Progenitor cell of endocrine pancreas (in vitro differentiated cells): Measurements from ENCODE around the gene NACC2. TPM values are rescaled to one million over a fixed set of nuclear protein-coding genes. Genes with fewer than 3 reads are reported as not detected.

Experiments
- DNase-seq: peaks from one replicate; pipeline ENCODE4 v3.0.0; 2021; ENCODE audit warnings: low spot score; ENCODE audit not compliant: unreplicated experiment
- H3K27ac Mint-ChIP-seq: 2 replicates; pipeline ENCODE4 v1.8.0; 2021; ENCODE audit warnings: mild to moderate bottlenecking, moderate library complexity, mixed read lengths
- H3K27me3 Mint-ChIP-seq: 2 replicates; pipeline ENCODE4 v1.8.0; 2021; ENCODE audit warnings: mixed read lengths
- H3K36me3 Mint-ChIP-seq: 2 replicates; pipeline ENCODE4 v1.8.0; 2022; ENCODE audit warnings: mixed read lengths; ENCODE audit not compliant: insufficient read depth
- H3K4me1 Mint-ChIP-seq: 2 replicates; pipeline ENCODE4 v1.8.0; 2021; ENCODE audit warnings: low read depth, mixed read lengths
- H3K4me3 Mint-ChIP-seq: 2 replicates; pipeline ENCODE4 v1.8.0; 2021; ENCODE audit warnings: low read depth, mild to moderate bottlenecking, moderate library complexity, mixed read lengths
- H3K9me3 Mint-ChIP-seq: 2 replicates; pipeline ENCODE4 v1.8.0; 2021; ENCODE audit warnings: low read depth, mixed read lengths
- CTCF ChIP-seq: fragments of 200-600 bp; sonication (generic); IDR thresholded peaks from one replicate; pipeline ENCODE4 v1.5.0; 2021; ENCODE audit warnings: antibody characterized with exemption, mild to moderate bottlenecking; ENCODE audit not compliant: unreplicated experiment
- total RNA-seq: library from RNA; stranded (reverse); gene quantifications from 2 replicates; pipeline ENCODE4 v1.2.1, GENCODE V29; 2021

NACC2 gene
- total RNA-seq, 1 donor from 2014 or later = 11.6 TPM

GRCh38 chr9:136059851-136060670 is 35.0 kb downstream of the NACC2 start:
- H3K27me3 Mint-ChIP-seq = no peaks in the 10 kb centered on the region
- TF ChIP-seq CTCF = no peak
- H3K4me3 Mint-ChIP-seq = no peak overlapping the region
- H3K9me3 Mint-ChIP-seq = no peaks in the 10 kb centered on the region
- H3K27ac Mint-ChIP-seq = no peak overlapping the region
- H3K4me1 Mint-ChIP-seq = peaks cover 2% of the 10 kb centered on the region
- no peak for DNase-seq
- H3K36me3 Mint-ChIP-seq = peaks cover 2% of the 10 kb centered on the region

GRCh38 chr9:136059321-136059791 is 35.7 kb downstream of the NACC2 start:
- H3K4me1 Mint-ChIP-seq = peaks cover 4% of the 10 kb centered on the region

GRCh38 chr9:136058801-136059302 is 36.2 kb downstream of the NACC2 start:
- no peaks in the 10 kb centered on the region for H3K27me3 Mint-ChIP-seq
- H3K4me3 Mint-ChIP-seq = no peak overlapping the region
- no peaks in the 10 kb centered on the region for H3K9me3 Mint-ChIP-seq
- DNase-seq = no peak
- H3K36me3 Mint-ChIP-seq = peaks cover 2% of the 10 kb centered on the region
- TF ChIP-seq CTCF = no peak
- H3K4me1 Mint-ChIP-seq = peaks cover 4% of the 10 kb centered on the region
- H3K27ac Mint-ChIP-seq = no peak overlapping the region

More at GRCh38 chr9:136059321-136059791, 35.7 kb downstream of the NACC2 start:
- Mint-ChIP-seq H3K27ac (no peak overlapping the region), H3K4me3 (no peak overlapping the region), H3K27me3 (no peaks in the 10 kb centered on the region), H3K36me3 (peaks cover 2% of the 10 kb centered on the region), H3K9me3 (no peaks in the 10 kb centered on the region)
- no peak for DNase-seq
- TF ChIP-seq CTCF = no peak

- no peak for DNase-seq
- Mint-ChIP-seq H3K4me1 (peaks cover 6% of the 10 kb centered on the region), H3K4me3 (no peak overlapping the region), H3K36me3 (peaks cover 2% of the 10 kb centered on the region), H3K27ac (no peak overlapping the region), H3K27me3 (no peaks in the 10 kb centered on the region), H3K9me3 (no peaks in the 10 kb centered on the region)
- TF ChIP-seq CTCF = no peak
These were observed 37.0 kb downstream of the NACC2 start for GRCh38 chr9:136058084-136058483.

- no peak for TF ChIP-seq CTCF
- H3K4me1 Mint-ChIP-seq = peaks cover 6% of the 10 kb centered on the region
- no peaks in the 10 kb centered on the region for H3K36me3 Mint-ChIP-seq
- H3K4me3 Mint-ChIP-seq = no peak overlapping the region
- H3K27me3 Mint-ChIP-seq = no peaks in the 10 kb centered on the region
- no peaks in the 10 kb centered on the region for H3K9me3 Mint-ChIP-seq
- DNase-seq = no peak
- no peak overlapping the region for H3K27ac Mint-ChIP-seq
These were observed 37.6 kb downstream of the NACC2 start for GRCh38 chr9:136057236-136058081.
